ENCODE results near the gene PRKAR1B. TPM values are rescaled to one million over a fixed set of nuclear protein-coding genes. Genes with fewer than 3 reads are reported as not detected.

PRKAR1B gene
- total and polyA plus RNA-seq, 2 donors (not counting 1 experiment from before 2014, with no cell fraction given): 4.5 to 8.6 TPM

- peaks cover 13% of the 10 kb centered on the region for H3K4me1 Mint-ChIP-seq
- Histone ChIP-seq H3K9me3 (ENCODE audit: control extremely low read depth in 1 of 3, control insufficient read depth in 2 of 3, insufficient read depth in 1 of 3, low read length in 2 of 3) (no peaks in the 10 kb centered on the region), H2AFZ (ENCODE audit: insufficient read depth, low read depth, low read length, poor library complexity, severe bottlenecking) (peak overlapping the region; percentile 22), H3K79me2 (ENCODE audit: control insufficient read depth, insufficient read depth, low read length) (no peaks in the 10 kb centered on the region), H3K4me3 (ENCODE audit: control extremely low read depth in 1 of 5, extremely low read depth in 1 of 5, insufficient read depth in 1 of 5, low read depth in 2 of 5, low read length in 4 of 5) (peak overlapping the region in 2 of 5 experiments; percentile 24 to 37), H3K27me3 (replicated peaks in 1 of 4; ENCODE audit: control extremely low read depth in 1 of 4, control insufficient read depth in 3 of 4, insufficient read depth in 4 of 4, low read length in 3 of 4) (peaks cover 0 to 5% (median 0%) of the 10 kb centered on the region in 4 experiments), H4K20me1 (ENCODE audit: control insufficient read depth, insufficient read depth, low read length, poor library complexity, severe bottlenecking) (no peaks in the 10 kb centered on the region), H3K27ac (ENCODE audit: low read length in 2 of 2) (no peak overlapping the region), H3K4me1 (ENCODE audit: control insufficient read depth in 2 of 2, insufficient read depth in 2 of 2, low read length in 2 of 2) (peaks cover 4 to 7% of the 10 kb centered on the region in 2 donors), H3K4me2 (replicated peaks; ENCODE audit: low read depth, low read length, poor library complexity, severe bottlenecking) (peak overlapping the region; percentile 75), H3K36me3 (replicated peaks in 1 of 2; ENCODE audit: control extremely low read depth in 1 of 2, control insufficient read depth in 1 of 2, extremely low read depth in 1 of 2, insufficient read depth in 2 of 2, low read length in 1 of 2) (no peaks in the 10 kb centered on the region), H3K9ac (ENCODE audit: low read length) (no peak overlapping the region)
- TF ChIP-seq EZH2 (IDR thresholded peaks at IDR 0.05; ENCODE audit: borderline replicate concordance, insufficient read depth, low read depth, low read length, poor library complexity, severe bottlenecking) (no peak), CTCF (IDR thresholded peaks at IDR 0.05) (no peak)
- DNase-seq (no peak), ATAC-seq (ENCODE audit: low read depth) (no peak)
- no peak overlapping the region for H3K4me3 Mint-ChIP-seq
- POLR2A ChIA-PET: no interaction called here
- 12% methylated on average over 42 of the region's 44 CpGs for WGBS (ENCODE audit: insufficient coverage)
- CTCF ChIA-PET: no interaction called here
- no peak overlapping the region for H3K27ac Mint-ChIP-seq
- no peaks in the 10 kb centered on the region for H3K9me3 Mint-ChIP-seq (ENCODE audit: insufficient read depth)
- peaks cover 5% of the 10 kb centered on the region for H3K27me3 Mint-ChIP-seq
- intact Hi-C loops (cut with micrococcal nuclease): no loop called here
Observed at GRCh38 chr7:711922-712380, 15.1 kb downstream of the PRKAR1B start.

GRCh38 chr7:711093-711921 lies 15.8 kb downstream of the PRKAR1B start:
- no peak overlapping the region for H3K27ac ChIP-seq (ENCODE audit: low read length in 2 of 2)
- POLR2A ChIA-PET: no interaction called here
- ATAC-seq (ENCODE audit: low read depth) (no peak), DNase-seq (no peak)
- peak overlapping the region in 2 of 5 experiments; percentile 24 to 37 for H3K4me3 ChIP-seq (ENCODE audit: control extremely low read depth in 1 of 5, extremely low read depth in 1 of 5, insufficient read depth in 1 of 5, low read depth in 2 of 5, low read length in 4 of 5)
- peaks cover 0 to 5% (median 0%) of the 10 kb centered on the region in 4 experiments for H3K27me3 ChIP-seq (replicated peaks in 1 of 4; ENCODE audit: control extremely low read depth in 1 of 4, control insufficient read depth in 3 of 4, insufficient read depth in 4 of 4, low read length in 3 of 4)
- peaks cover 4 to 7% of the 10 kb centered on the region in 2 donors for H3K4me1 ChIP-seq (ENCODE audit: control insufficient read depth in 2 of 2, insufficient read depth in 2 of 2, low read length in 2 of 2)
- no peaks in the 10 kb centered on the region for H3K79me2 ChIP-seq (ENCODE audit: control insufficient read depth, insufficient read depth, low read length)
- H2AFZ ChIP-seq (ENCODE audit: insufficient read depth, low read depth, low read length, poor library complexity, severe bottlenecking): no peak overlapping the region
- CTCF ChIA-PET: no interaction called here
- H4K20me1 ChIP-seq (ENCODE audit: control insufficient read depth, insufficient read depth, low read length, poor library complexity, severe bottlenecking): no peaks in the 10 kb centered on the region
- TF ChIP-seq EZH2 (IDR thresholded peaks at IDR 0.05; ENCODE audit: borderline replicate concordance, insufficient read depth, low read depth, low read length, poor library complexity, severe bottlenecking): no peak
- TF ChIP-seq CTCF (IDR thresholded peaks at IDR 0.05): no peak
- H3K36me3 ChIP-seq (replicated peaks in 1 of 2; ENCODE audit: control extremely low read depth in 1 of 2, control insufficient read depth in 1 of 2, extremely low read depth in 1 of 2, insufficient read depth in 2 of 2, low read length in 1 of 2): no peaks in the 10 kb centered on the region
- WGBS (ENCODE audit: insufficient coverage): 93% methylated on average over 35 of the region's 45 CpGs
- no peaks in the 10 kb centered on the region for H3K9me3 ChIP-seq (ENCODE audit: control extremely low read depth in 1 of 3, control insufficient read depth in 2 of 3, insufficient read depth in 1 of 3, low read length in 2 of 3)
- H3K27ac Mint-ChIP-seq: no peak overlapping the region
- H3K9me3 Mint-ChIP-seq (ENCODE audit: insufficient read depth): no peaks in the 10 kb centered on the region
- peaks cover 5% of the 10 kb centered on the region for H3K27me3 Mint-ChIP-seq
- intact Hi-C loops (cut with micrococcal nuclease): no loop called here
- H3K9ac ChIP-seq (ENCODE audit: low read length): no peak overlapping the region
- H3K4me1 Mint-ChIP-seq: peaks cover 12% of the 10 kb centered on the region
- H3K4me3 Mint-ChIP-seq: peak overlapping the region; percentile 50
- peak overlapping the region; percentile 75 for H3K4me2 ChIP-seq (replicated peaks; ENCODE audit: low read depth, low read length, poor library complexity, severe bottlenecking)

All from B cell (primary cell).